Endothelial cell (in vitro differentiated cells): ENCODE measurements around the gene KLF18. TPM values are rescaled to one million over a fixed set of nuclear protein-coding genes. Genes with fewer than 3 reads are reported as not detected.

ENCODE experiments used
- DNase-seq: peaks from one replicate; pipeline ENCODE4 v3.0.0; 2021; ENCODE audit warnings: low spot score
- H3K27ac Mint-ChIP-seq: one replicate; pipeline ENCODE4 v1.8.0; 2021; ENCODE audit warnings: mixed read lengths, inconsistent platforms; ENCODE audit not compliant: unreplicated experiment
- H3K27me3 Mint-ChIP-seq: one replicate; pipeline ENCODE4 v1.8.0; 2021; ENCODE audit warnings: mild to moderate bottlenecking, moderate library complexity, mixed read lengths, inconsistent platforms; ENCODE audit not compliant: unreplicated experiment
- H3K36me3 Mint-ChIP-seq: one replicate; pipeline ENCODE4 v1.8.0; 2021; ENCODE audit warnings: mild to moderate bottlenecking, low read depth, mixed read lengths, inconsistent platforms; ENCODE audit not compliant: unreplicated experiment
- H3K4me1 Mint-ChIP-seq: one replicate; pipeline ENCODE4 v1.8.0; 2021; ENCODE audit warnings: mild to moderate bottlenecking, mixed read lengths, inconsistent platforms; ENCODE audit not compliant: unreplicated experiment
- H3K4me3 Mint-ChIP-seq: one replicate; pipeline ENCODE4 v1.8.0; 2021; ENCODE audit warnings: mild to moderate bottlenecking, mixed read lengths, inconsistent platforms; ENCODE audit not compliant: unreplicated experiment
- H3K9me3 Mint-ChIP-seq: one replicate; pipeline ENCODE4 v1.8.0; 2021; ENCODE audit warnings: mixed read lengths, inconsistent platforms; ENCODE audit not compliant: unreplicated experiment
- CTCF ChIP-seq: fragments of 200-600 bp; sonication (generic); IDR thresholded peaks from one replicate; pipeline ENCODE4 v1.5.0; 2021; ENCODE audit warnings: antibody characterized with exemption; ENCODE audit not compliant: unreplicated experiment
- total RNA-seq: library from RNA; stranded (reverse); fragmentation: NEBNext Ultra II Directional; extraction: Animal tissue kit (Norgen Biotek cat#: 25700); gene quantifications from one replicate; pipeline ENCODE4 v1.2.1, GENCODE V29; 2021; ENCODE audit not compliant: unreplicated experiment

KLF18 gene
- total RNA-seq, 1 donor from 2014 or later = not detected

- Mint-ChIP-seq H3K4me3 (no peak overlapping the region), H3K27me3 (no peaks in the 10 kb centered on the region), H3K36me3 (no peaks in the 10 kb centered on the region), H3K27ac (no peak overlapping the region), H3K9me3 (no peaks in the 10 kb centered on the region), H3K4me1 (no peaks in the 10 kb centered on the region)
- no peak for DNase-seq
- TF ChIP-seq CTCF = no peak
These were observed 27.3 kb downstream of the KLF18 start for GRCh38 chr1:44114098-44114497.

- Mint-ChIP-seq H3K9me3 (no peaks in the 10 kb centered on the region), H3K4me3 (no peak overlapping the region), H3K27ac (no peak overlapping the region), H3K4me1 (no peaks in the 10 kb centered on the region), H3K27me3 (no peaks in the 10 kb centered on the region), H3K36me3 (no peaks in the 10 kb centered on the region)
- DNase-seq = no peak
- no peak for TF ChIP-seq CTCF
These were observed 28.3 kb downstream of the KLF18 start for GRCh38 chr1:44113095-44113609.

- Mint-ChIP-seq H3K27ac (no peak overlapping the region), H3K4me1 (no peaks in the 10 kb centered on the region), H3K9me3 (no peaks in the 10 kb centered on the region), H3K4me3 (no peak overlapping the region), H3K36me3 (no peaks in the 10 kb centered on the region), H3K27me3 (no peaks in the 10 kb centered on the region)
- TF ChIP-seq CTCF = no peak
- no peak for DNase-seq
These were observed 28.9 kb downstream of the KLF18 start for GRCh38 chr1:44112486-44112885.

GRCh38 chr1:44111861-44112260 lies 29.6 kb downstream of the KLF18 start:
- Mint-ChIP-seq H3K4me3 (no peak overlapping the region), H3K4me1 (no peaks in the 10 kb centered on the region), H3K27me3 (no peaks in the 10 kb centered on the region), H3K36me3 (no peaks in the 10 kb centered on the region), H3K9me3 (no peaks in the 10 kb centered on the region), H3K27ac (no peak overlapping the region)
- no peak for DNase-seq
- TF ChIP-seq CTCF = no peak

GRCh38 chr1:44110916-44111315 lies 30.5 kb downstream of the KLF18 start:
- H3K36me3 Mint-ChIP-seq = no peaks in the 10 kb centered on the region
- H3K9me3 Mint-ChIP-seq = no peaks in the 10 kb centered on the region
- H3K4me1 Mint-ChIP-seq = peaks cover 6% of the 10 kb centered on the region
- DNase-seq = no peak
- H3K27me3 Mint-ChIP-seq = no peaks in the 10 kb centered on the region
- H3K27ac Mint-ChIP-seq = no peak overlapping the region
- H3K4me3 Mint-ChIP-seq = no peak overlapping the region
- TF ChIP-seq CTCF = no peak
